B cell (primary cell): ENCODE data around the gene CYTIP. TPM values are rescaled to one million over a fixed set of nuclear protein-coding genes. Genes with fewer than 3 reads are reported as not detected.

Experiments used
- ATAC-seq: fragments of 200-7000 bp; cut with Tn5 transposase; one replicate; pipeline ENCODE4 v1.10.0; 2021; ENCODE audit warnings: low read depth, mild to moderate bottlenecking, moderate number of reproducible peaks, moderate library complexity
- CTCF ChIA-PET: fragments of 350-600 bp; sonication (Branson Sonifier 250); formaldehyde crosslinking; loops from one replicate; lab custom pipeline; 2021; ENCODE audit warnings: antibody characterized with exemption, inconsistent platforms; lab: Charles Lee
- POLR2A ChIA-PET: fragments of 350-600 bp; sonication (Branson Sonifier 250); formaldehyde crosslinking; loops from one replicate; lab custom pipeline; 2021; ENCODE audit warnings: antibody characterized with exemption; lab: Charles Lee
- DNase-seq: peaks from one replicate; pipeline ENCODE4 v3.0.0; 2013
- H2AFZ ChIP-seq: 2 replicates; pipeline ENCODE4 v1.6.1; 2012; ENCODE audit warnings: mild to moderate bottlenecking, low read depth, low read length; ENCODE audit not compliant: insufficient read depth, poor library complexity, severe bottlenecking
- H3K27ac ChIP-seq, 2 donors: 1 replicate in 1 of 2; 2 replicates in 1 of 2; pipeline ENCODE4 v1.5.1; 2012 to 2013; ENCODE audit warnings: low read length in 2 of 2, mild to moderate bottlenecking in 2 of 2, moderate library complexity in 1 of 2
- H3K27me3 ChIP-seq, 4 experiments: fragments of 200-600 bp in 1 of 4; sonication (generic) in 1 of 4; replicated peaks in 1 of 4; 1 replicate in 2 of 4; 2 replicates in 2 of 4; pipeline versions ENCODE4 v1.6.1 to v1.7.0; 2013 to 2016; ENCODE audit warnings: low read length in 3 of 4, mild to moderate bottlenecking in 2 of 4, mixed read lengths in 1 of 4, moderate library complexity in 1 of 4; ENCODE audit not compliant: insufficient read depth in 4 of 4, control insufficient read depth in 3 of 4; ENCODE audit errors: control extremely low read depth in 1 of 4
- H3K36me3 ChIP-seq, 2 experiments: replicated peaks in 1 of 2; 1 replicate in 1 of 2; 2 replicates in 1 of 2; pipeline versions ENCODE4 v1.6.1 to v1.7.1; 2013; ENCODE audit warnings: low read length in 1 of 2; ENCODE audit not compliant: insufficient read depth in 2 of 2, control insufficient read depth in 1 of 2; ENCODE audit errors: control extremely low read depth in 1 of 2, extremely low read depth in 1 of 2
- H3K4me1 ChIP-seq, 2 donors: fragments of 200-600 bp in 1 of 2; sonication (generic) in 1 of 2; 1 replicate in 1 of 2; 2 replicates in 1 of 2; pipeline versions ENCODE4 v1.5.1 to v1.6.1; 2013 to 2017; ENCODE audit warnings: low read length in 2 of 2; ENCODE audit not compliant: control insufficient read depth in 2 of 2, insufficient read depth in 2 of 2
- H3K4me2 ChIP-seq: replicated peaks from 2 replicates; pipeline ENCODE3; 2012; ENCODE audit warnings: mild to moderate bottlenecking, low read depth, low read length; ENCODE audit not compliant: poor library complexity, severe bottlenecking
- H3K4me3 ChIP-seq, 5 experiments: fragments of 200-600 bp in 1 of 5; sonication (generic) in 1 of 5; 1 replicate in 3 of 5; 2 replicates in 2 of 5; pipeline versions ENCODE4 v1.5.1 to v1.7.0; 2011 to 2016; ENCODE audit warnings: low read length in 4 of 5, mild to moderate bottlenecking in 4 of 5, low read depth in 2 of 5, control low read depth in 1 of 5, moderate library complexity in 1 of 5; ENCODE audit not compliant: insufficient read depth in 1 of 5; ENCODE audit errors: control extremely low read depth in 1 of 5, extremely low read depth in 1 of 5
- H3K79me2 ChIP-seq: fragments of 200-600 bp; sonication (generic); one replicate; pipeline ENCODE4 v1.6.0; 2016; ENCODE audit warnings: low read length; ENCODE audit not compliant: control insufficient read depth, insufficient read depth
- H3K9ac ChIP-seq: fragments of 200-600 bp; sonication (generic); 2 replicates; pipeline ENCODE4 v1.6.1; 2017; ENCODE audit warnings: mild to moderate bottlenecking, low read length, moderate library complexity
- H3K9me3 ChIP-seq, 3 donors: one replicate each; pipeline versions ENCODE4 v1.6.1 to v1.7.1; 2013; ENCODE audit warnings: low read length in 2 of 3; ENCODE audit not compliant: control insufficient read depth in 2 of 3, insufficient read depth in 1 of 3; ENCODE audit errors: control extremely low read depth in 1 of 3
- H4K20me1 ChIP-seq: 2 replicates; pipeline ENCODE4 v1.6.0; 2012; ENCODE audit warnings: mild to moderate bottlenecking, low read length; ENCODE audit not compliant: insufficient read depth, control insufficient read depth, poor library complexity, severe bottlenecking
- H3K27ac Mint-ChIP-seq: one replicate; pipeline ENCODE4 v1.8.0; 2021; ENCODE audit warnings: mixed read lengths
- H3K27me3 Mint-ChIP-seq: one replicate; pipeline ENCODE4 v1.8.0; 2021; ENCODE audit warnings: mixed read lengths
- H3K4me1 Mint-ChIP-seq: one replicate; pipeline ENCODE4 v1.8.0; 2021; ENCODE audit warnings: mixed read lengths
- H3K4me3 Mint-ChIP-seq: one replicate; pipeline ENCODE4 v1.8.0; 2021; ENCODE audit warnings: mixed read lengths
- H3K9me3 Mint-ChIP-seq: one replicate; pipeline ENCODE4 v1.8.0; 2022; ENCODE audit warnings: mixed read lengths; ENCODE audit not compliant: insufficient read depth
- EZH2 ChIP-seq: IDR thresholded peaks from 2 replicates; pipeline ENCODE4 v1.6.1; 2012; ENCODE audit warnings: borderline replicate concordance, low read depth, mild to moderate bottlenecking, moderate library complexity, low read length; ENCODE audit not compliant: insufficient read depth, poor library complexity, severe bottlenecking
- WGBS: methylation state at CpG from one replicate; pipeline ENCODE4 v1.1.5; 2013; ENCODE audit warnings: missing lambda C conversion rate; ENCODE audit not compliant: insufficient coverage; 5-methylcytosine and 5-hydroxymethylcytosine counted together
- intact Hi-C: fragments of 100-400 bp; cut with micrococcal nuclease; formaldehyde crosslinking; loops from one replicate; pipeline ENCODE4 v1.10.0; 2022
- polyA plus RNA-seq: library from polyadenylated mRNA; depleted of rRNA; stranded (reverse); fragments of >200 nt; gene quantifications from 2 replicates; pipeline ENCODE4 v1.2.3, GENCODE V29; 2012
- total RNA-seq, 2 donors: library from RNA; stranded (reverse); fragments of 120-200 nt in 1 of 2; gene quantifications; 1 replicate in 1 of 2; 2 replicates in 1 of 2; pipeline versions ENCODE4 v1.2.3 to v1.2.4, GENCODE V29; 2013 to 2022
- TF ChIP-seq, protein P1 (sequence below): fragments of 200-600 bp; IDR thresholded peaks from one replicate; pipeline ENCODE4 v1.8.0; 2022; ENCODE audit warnings: antibody characterized with exemption, mild to moderate bottlenecking

The CYTIP gene
- total and polyA plus RNA-seq, 2 donors (not counting 1 experiment from before 2014, with no cell fraction given): 73.0 to 327 TPM

DNA sequence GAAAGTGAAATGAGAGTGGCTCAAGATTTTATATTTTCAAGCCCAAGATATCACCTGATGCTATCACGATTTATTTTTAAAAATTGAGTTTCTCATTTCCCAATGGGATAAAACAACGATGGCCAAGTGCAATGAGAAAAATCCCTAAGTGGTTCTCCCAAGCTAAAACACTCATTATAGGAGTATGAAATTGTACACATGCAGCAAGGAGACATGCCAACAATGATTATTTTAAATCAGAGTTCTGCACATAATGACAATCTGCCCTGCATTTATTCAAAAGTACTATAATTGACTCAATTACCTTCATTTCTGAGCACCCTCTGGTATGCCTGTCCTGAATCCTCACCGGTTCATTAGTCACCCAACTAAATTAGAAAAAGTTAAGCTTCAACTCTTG, 12.7 kb downstream of the CYTIP start:
- H3K4me1 Mint-ChIP-seq: peaks cover 86% of the 10 kb centered on the region
- peaks cover 63 to 69% of the 10 kb centered on the region in 2 donors for H3K4me1 ChIP-seq

More for the DNA sequence above, 12.7 kb downstream of the CYTIP start:
- ATAC-seq (no peak), DNase-seq (no peak)
- Histone ChIP-seq H3K4me3 (no peak overlapping the region), H2AFZ (no peak overlapping the region), H3K9me3 (peaks cover 0 to 7% (median 0%) of the 10 kb centered on the region in 3 donors), H3K27me3 (no peaks in the 10 kb centered on the region), H3K27ac (no peak overlapping the region), H3K4me2 (no peak overlapping the region), H4K20me1 (peaks cover 45% of the 10 kb centered on the region), H3K9ac (no peak overlapping the region), H3K79me2 (peaks cover 81% of the 10 kb centered on the region), H3K36me3 (peaks cover 37 to 84% of the 10 kb centered on the region in 2 experiments)
- intact Hi-C loops: no loop called here
- WGBS: no CpG with 5 or more reads among the region's 3 CpGs
- Mint-ChIP-seq H3K9me3 (no peaks in the 10 kb centered on the region), H3K4me3 (no peak overlapping the region), H3K27me3 (no peaks in the 10 kb centered on the region), H3K27ac (no peak overlapping the region)
- ChIA-PET CTCF (interaction anchor here (0.9 to 3.1 kb wide), 7 partner anchors 9 to 129 kb away, joined by 3 to 12 read pairs (median 4); no protein-coding TSS in a partner anchor), POLR2A (interaction anchor here (1.1 to 1.4 kb wide), 2 partner anchors 10 to 11 kb away, joined by 3 to 4 read pairs; no protein-coding TSS in a partner anchor)
- TF ChIP-seq, protein P1, sequence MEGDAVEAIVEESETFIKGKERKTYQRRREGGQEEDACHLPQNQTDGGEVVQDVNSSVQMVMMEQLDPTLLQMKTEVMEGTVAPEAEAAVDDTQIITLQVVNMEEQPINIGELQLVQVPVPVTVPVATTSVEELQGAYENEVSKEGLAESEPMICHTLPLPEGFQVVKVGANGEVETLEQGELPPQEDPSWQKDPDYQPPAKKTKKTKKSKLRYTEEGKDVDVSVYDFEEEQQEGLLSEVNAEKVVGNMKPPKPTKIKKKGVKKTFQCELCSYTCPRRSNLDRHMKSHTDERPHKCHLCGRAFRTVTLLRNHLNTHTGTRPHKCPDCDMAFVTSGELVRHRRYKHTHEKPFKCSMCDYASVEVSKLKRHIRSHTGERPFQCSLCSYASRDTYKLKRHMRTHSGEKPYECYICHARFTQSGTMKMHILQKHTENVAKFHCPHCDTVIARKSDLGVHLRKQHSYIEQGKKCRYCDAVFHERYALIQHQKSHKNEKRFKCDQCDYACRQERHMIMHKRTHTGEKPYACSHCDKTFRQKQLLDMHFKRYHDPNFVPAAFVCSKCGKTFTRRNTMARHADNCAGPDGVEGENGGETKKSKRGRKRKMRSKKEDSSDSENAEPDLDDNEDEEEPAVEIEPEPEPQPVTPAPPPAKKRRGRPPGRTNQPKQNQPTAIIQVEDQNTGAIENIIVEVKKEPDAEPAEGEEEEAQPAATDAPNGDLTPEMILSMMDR: no peak
- TF ChIP-seq EZH2: no peak
